GM19452 (cell line): ENCODE measurements around the gene UGCG.
A peak's percentile ranks its signal among the peaks of the same experiment; 100 is the strongest.
"Not testable (repeated sequence)": the region's sequence is repeated elsewhere in the genome, so short reads cannot be mapped to it uniquely, and the experiment has no call there.

ENCODE experiments used
- ATAC-seq: cut with Tn5 transposase; IDR thresholded peaks from one replicate; pipeline ENCODE4 v1.9.1; 2021; ENCODE audit not compliant: unreplicated experiment

The UGCG gene

DNA sequence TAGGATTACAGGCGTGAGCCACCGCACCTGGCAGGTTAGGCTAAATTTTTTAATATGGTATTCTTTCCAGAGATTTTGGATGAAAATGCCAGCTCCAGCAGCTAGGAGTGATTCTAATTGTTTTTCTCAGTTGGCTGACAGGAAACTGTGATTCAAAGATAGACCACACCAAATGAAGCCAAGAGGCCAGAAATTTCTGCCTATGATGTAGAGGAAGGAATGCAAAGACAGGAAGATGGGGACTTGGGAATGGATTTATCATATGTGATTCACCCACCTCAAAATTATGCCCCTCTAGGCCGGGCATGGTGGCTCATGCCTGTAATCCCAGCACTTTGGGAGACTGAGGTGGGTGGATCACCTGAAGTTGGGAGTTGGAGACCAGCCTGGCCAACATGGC, 53.3 kb downstream of the UGCG start:
- no peak for ATAC-seq

DNA sequence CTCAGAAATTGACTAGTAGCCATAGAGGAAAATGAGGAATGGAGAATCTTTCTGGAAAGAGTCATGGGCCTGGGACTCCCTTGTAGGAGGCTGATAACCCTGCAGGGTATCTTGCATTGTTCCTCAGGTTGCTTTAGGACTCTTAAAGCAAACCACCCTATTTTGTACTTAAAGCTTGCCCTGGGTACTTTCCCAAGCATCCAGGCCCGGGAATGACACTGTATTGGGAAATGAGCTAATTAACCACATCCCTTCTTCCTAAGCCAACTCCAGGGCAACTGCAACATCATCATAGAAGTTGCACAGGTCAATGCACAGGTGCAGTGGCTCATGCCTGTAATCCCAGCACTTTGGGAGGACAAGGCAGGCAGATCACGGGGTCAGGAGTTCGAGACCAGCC, 55.9 kb downstream of the UGCG start:
- ATAC-seq, result no peak

DNA sequence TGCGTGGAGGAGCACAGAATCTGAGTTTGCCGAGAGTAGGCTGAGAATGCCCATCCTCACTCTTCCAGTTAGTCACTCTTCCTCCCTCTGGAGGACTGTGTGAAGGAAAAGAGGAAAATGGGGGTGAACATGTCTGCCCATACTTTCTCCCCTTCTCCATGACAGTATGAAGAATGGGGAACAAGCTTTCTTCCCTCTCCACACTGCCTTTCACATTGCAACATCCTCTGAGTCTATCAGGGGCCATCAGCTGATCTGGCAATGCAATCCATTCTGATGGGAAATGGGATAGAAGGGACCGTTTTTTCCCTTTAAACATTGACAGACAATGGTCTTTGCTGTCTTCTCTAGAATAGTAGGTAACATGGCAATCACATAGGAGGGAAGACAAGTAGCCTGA, 56.8 kb downstream of the UGCG start:
- no peak for ATAC-seq

DNA sequence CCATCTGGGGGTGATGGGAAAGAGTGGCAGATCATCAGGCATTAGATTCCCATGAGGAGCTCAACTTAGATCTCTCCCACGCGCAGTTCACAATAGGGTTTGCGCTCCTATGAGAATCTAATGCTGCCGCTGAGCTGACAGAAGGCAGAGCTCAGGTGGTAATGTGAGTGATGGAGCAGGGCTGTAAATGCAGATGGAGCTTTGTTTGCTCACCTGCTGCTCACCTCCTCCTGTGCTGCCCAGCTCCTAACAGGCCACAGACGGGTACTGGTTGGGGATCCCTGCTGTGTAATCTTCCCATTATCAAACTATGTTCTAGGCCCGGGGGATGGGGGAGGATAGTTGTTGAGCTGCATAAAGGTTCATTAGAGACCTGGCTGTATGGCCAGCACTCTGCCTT, 58.4 kb downstream of the UGCG start:
- ATAC-seq, result no peak

DNA sequence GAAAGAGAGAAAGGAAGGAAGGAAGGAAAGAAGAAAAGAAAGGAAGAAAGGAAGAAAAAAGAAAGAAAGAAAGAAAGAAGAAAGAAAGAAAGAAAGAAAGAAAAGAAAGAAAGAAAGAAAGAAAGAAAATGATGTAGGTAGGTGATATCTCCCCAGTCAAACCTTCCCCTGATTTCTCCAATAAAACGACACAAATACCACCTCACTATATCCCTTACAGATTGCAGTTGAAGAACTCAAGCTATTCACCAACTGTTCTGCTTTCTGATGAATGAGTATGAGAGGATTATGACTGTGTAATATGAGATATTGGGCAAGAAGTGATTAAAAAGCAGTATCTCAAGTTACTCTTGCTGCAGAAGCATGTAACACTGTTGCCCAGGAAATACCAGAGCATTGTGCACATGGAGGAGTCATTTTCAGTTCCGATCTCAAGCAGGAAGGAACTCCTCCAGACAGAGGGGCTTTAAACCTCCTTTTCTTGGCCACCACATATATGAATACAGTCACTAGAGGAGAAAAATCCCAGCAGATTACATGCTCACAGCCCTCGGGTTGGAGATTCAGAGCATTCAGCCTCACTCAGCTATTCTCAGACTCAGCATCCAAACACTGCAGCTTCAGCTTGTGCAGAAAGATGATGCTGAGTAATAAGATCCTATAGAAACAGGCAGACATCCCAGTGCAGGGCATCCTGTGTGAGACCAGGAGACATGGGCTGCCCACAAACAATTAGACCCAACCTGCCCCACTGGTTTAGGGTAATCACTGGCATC, 61.4 kb downstream of the UGCG start:
- peak; percentile 65 for ATAC-seq

DNA sequence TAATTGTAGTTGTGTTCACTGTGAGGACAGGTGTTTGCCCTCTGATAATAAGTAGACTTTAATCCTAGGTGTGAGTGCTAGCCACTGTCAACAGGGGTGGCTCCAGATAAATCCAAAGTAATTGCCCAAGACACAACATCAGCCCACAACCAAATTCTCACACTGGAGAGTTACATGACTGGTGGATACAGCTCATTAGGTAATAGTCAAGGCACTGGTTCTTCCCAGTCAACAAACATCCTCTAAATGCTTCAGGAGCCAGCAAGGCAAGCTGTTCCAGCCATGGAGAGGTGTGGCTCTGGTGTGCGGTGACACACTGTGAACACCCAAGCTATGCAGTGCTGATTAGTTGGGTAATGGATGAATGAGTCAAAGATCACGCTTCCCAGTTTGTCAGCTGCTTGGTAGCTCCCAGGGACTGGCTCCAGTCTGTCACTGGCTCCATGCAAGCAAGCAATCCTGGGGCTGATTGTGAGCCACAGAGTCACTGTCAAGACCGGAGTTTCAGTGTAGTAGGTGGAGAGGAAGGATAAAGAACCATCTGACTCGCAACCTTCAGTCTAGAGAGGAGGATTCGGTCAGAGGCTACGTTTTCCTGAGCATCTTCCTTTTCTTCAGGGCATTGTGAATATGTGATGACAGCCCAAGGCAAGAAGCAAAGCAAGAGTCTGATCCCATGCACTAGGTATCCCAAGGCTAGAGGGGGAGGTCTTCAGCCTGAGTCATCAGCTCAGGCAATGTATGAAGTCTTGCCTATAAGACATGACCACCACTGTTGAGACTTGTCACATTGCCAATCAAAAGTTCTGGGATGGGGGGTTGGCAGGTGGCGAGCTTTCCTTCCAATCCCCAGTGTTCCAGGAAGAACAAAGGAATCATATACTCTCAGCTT, 63.1 kb downstream of the UGCG start:
- no peak for ATAC-seq

DNA sequence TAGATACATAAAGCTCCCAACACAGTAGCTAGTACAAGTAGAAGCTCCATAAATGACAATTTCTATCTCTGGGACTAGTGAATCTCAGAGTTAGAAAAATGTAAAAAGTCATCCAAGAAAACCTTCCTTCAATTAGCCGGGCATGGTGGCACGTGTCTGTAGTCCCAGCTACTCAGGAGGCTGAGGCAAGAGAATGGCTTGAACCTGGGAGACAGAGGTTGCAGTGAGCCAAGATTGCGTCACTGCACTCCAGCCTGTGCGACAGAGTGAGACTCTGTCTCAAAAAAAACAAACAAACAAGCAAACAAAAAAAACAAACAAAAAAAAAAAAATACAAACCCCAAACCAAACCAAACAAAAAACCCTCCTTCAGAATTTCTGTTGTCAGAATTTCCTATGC, 63.9 kb downstream of the UGCG start:
- not testable (repeated sequence) for ATAC-seq

DNA sequence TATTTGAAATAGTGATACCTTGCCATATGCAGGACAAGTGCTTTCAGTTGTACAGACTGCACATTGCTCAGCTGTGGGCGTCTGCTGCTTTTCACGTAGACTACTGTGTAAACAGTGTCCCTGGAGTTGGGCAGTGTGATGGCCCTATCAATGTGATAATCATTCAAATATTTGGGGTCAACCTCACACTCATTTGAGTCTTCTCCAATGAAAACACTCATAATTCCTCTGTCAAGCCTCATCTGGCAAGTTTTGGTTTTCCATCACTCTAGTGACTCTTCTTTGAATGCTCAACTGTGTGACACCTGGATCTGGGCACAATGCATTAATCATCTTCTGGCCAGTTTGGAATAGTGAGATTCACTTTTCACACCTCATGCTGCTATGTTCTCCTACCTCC, 64.4 kb downstream of the UGCG start:
- no peak for ATAC-seq

DNA sequence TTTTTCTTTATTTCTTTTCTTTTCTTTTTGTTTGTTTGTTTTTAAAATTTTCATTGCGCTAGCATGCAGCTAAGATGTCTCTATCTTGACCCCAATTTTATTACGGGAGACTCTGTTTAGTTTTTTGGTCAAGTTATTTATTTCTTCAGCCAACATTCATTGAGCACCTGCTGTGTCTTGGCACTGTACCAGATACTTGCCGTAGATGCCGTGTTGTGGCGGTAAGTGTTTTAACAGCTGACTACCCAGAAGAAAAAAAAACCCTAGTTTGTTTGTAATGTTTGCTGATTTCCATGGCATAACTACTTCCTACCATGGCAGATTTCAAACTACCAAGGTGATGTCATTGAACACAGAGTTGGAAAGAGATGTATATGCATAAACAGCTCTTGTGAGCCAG, 65.0 kb downstream of the UGCG start:
- ATAC-seq, result no peak

DNA sequence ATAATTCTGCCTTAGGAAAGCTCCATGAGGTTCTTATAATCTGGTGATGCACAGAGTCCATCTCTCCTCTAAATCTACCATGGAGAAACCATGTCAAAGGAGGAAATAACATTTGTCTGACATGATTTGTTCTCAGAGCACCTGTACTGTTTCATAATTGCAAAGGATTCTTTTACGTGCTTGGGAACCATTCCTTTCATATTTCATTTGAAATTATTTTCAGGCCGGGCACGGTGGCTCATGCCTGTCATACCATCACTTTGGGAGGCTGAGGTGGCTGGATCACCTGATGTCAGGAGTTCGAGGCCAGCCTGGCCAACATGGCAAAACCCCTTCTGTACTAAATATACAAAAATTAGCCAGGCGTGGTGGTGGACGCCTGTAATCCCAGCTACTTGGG, 65.4 kb downstream of the UGCG start:
- ATAC-seq, result no peak

DNA sequence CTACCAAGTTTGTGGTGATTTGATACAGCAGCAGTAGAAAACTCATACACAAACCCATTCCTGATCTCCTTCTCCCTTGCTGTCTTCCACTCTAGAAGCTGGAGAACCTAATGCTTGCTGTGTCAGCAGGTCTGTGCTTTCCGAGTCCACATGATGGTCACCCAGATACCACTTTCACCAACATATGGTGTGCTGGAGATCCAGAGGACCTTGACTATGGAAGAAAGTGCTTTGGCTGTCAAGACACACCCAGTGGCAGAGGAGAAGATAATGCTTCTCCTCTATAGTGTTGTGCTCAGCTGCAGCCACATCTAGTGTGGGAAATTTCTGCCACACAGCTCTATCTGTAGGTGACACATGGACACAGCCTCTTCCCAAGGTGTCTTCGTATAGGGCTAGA, 67.4 kb downstream of the UGCG start:
- no peak for ATAC-seq

DNA sequence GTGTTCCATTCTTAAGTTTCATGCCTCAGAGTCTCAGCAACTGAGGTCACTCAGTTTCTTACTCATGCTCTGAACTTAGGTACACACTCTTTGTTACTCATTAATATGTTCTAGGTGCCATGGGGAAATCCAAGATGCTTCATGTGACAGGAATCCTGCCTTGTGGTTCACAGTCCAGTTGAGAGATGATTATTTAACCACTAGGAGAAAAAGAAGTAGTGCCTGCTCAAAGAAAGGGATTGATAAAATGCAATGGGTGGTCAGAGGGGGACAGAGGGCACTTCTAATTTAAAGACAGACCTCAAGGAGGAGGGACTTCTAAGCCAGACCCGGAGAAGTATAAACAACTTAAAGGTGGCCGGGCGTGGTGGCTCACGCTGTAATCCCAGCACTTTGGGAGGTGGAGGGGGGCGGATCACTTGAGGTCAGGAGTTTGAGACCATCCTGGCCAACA, 69.0 kb downstream of the UGCG start:
- peak; percentile 93 for ATAC-seq

DNA sequence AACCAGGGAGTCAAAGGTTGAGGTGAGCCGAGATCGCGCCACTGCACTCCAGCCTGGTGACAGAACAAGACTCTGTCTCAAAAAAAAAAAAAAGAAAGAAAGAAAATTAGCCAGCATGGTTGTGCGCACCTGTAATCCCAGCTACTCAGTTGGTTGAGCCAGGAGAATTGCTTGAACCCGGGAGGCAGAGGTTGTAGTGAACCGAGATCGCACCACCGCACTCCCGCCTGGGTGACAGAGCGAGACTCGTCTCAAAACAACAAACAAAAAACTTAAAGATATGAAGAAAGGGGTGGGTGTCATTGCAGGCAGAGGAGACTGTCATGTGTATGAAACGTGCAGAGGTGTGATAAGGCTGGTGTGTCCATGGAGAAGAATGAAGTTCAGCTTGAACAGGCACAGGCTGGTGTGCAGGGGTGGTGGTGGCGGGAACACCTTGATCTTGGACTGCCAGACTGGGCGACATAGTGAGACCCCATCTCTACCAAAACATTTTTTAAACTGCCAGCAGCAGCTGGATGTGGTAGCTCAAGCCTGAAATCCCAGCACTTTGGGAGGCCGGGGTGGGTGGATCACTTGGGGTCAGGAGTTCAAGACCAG, 69.6 kb downstream of the UGCG start:
- ATAC-seq, result no peak

DNA sequence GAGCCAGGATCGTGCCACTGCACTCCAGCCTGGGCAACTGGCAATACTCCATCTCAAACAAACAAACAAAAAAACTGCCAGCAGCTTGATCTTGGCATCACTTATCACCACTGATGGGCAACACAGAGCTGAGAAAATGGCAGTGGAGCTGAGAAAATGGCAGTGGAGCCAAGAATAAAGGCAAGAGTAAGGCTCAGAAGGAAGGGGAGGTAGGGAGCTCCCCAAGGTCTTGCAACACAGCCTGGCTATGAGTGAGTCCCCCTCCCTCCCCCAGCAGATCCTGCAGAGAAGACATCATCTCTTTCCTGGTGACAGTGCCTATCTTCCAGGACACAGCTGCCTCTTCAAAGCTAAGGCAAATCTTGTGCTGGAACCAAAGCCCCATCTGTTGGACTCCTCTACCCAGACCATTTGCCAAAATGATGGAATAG, 70.3 kb downstream of the UGCG start:
- ATAC-seq, result no peak

DNA sequence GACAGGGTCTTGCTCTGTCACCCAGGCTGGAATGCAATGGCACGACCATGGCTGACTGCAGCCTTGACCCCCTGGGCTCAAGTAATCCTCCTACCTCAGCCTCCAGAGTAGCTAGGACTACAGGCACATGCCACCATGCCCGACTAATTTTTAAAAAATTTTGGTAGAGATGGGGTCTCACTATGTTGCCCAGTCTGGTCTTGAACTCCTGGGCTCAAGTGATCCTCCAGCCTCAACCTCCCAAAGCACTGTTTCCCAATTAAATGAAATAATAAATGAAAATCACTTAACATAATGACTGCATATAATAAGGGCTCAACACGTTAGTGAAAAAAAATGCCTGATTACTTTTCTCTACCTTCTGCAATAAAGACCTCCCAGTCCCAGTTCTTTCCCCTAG, 71.0 kb downstream of the UGCG start:
- no peak for ATAC-seq

DNA sequence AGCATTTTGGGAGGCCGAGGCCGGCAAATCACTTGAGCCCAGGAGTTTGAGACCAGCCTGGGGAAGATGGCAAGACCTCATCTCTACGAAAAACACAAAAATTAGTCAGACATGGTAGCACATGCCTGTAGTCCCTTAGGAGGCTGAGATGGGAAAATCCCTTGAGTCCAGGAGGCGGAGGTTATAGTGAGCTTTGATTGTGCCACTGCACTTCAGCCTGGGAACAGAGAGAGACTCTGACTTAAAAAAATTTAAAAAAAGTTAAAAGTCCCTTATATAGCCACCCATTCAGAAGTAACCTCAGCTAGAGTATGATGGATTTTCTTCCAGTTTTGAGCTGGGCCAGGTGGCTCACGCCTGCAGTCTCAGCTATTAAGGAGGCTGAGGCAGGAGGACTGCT, 72.4 kb downstream of the UGCG start:
- no peak for ATAC-seq

DNA sequence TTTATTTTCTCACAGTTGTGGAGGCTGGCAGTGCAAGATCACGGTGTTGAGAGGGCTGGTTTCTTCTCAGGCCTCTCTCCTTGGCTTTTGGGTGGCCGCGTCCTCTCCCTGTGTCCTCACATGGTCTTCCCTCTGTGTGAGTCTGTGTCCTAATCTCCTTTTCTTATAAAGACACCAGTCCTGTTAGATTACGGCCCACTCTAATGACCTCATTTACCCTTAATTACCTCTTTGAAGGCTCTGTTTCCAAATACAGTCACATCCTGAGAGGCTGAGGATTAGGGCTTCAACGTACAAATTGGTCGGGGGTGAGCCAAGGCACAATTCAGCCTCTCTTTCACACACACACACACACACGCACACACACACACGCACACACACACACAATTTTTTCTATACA, 73.0 kb downstream of the UGCG start:
- no peak for ATAC-seq

DNA sequence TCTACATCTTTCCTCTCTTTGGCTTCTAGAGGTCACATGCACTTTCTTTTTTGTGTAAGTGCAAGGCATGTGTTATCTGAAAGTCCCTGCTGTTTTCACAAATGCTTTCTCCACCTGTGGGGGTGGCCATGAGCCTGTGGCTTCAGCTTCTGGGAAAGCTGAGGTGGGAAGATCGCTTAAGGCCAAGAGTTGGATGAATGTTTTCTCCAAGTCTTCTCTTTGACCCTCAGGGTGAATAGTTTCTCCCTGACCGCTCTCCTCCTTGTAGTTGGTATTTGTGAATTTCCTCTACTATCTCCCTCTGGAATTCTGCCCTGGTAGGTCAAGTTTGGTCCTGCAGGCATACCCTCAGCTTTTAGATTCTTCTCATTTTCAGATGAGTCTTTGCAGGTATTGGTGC, 74.2 kb downstream of the UGCG start:
- ATAC-seq, result no peak

DNA sequence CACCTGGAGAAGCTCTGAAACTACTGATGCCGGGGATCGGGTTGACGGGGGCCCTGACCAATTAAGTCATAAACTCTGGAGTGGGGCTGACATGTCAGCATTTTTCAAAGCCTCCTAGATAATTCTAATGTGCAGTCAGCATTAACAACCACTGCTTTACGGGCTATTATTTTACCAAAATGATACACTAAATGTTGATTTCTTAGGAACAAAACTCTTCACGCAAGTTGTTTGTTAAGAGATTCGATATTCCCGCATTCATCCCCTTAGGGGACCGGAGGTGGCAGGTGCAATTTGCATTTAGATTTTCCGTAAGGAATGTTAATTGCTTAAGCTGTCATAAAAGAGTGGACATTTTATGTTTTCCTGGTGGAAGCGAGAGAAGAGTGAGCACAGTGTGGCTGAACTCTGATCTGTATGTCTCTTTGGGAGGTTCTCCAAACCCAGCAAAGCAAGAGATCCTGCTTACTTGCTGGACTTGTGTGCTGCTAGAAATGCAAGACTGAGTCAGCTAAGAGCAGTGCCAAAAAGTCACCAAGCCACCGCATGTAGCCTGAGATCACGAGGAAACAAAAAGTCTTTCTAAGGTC, 77.6 kb downstream of the UGCG start:
- no peak for ATAC-seq

DNA sequence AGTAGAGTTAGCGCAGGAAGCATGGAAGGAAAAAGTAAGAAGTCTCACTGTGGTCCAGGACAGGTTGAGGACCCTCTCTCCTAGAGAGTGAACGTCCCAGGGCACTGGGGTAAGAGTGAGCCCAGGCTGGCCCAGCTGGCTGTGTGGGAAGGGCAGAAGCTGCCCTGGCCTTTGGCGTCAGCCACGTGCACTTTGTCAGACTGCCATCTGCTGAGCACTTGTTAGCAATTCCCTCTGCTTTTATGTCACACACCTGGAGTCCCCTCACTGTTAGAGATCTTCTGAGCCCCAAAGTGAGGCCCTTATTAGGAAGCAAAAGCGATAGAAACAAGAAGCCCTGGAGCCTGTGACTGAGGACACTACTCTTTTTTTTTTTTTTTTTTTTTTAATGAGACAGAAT, 79.1 kb downstream of the UGCG start:
- ATAC-seq, result no peak

DNA sequence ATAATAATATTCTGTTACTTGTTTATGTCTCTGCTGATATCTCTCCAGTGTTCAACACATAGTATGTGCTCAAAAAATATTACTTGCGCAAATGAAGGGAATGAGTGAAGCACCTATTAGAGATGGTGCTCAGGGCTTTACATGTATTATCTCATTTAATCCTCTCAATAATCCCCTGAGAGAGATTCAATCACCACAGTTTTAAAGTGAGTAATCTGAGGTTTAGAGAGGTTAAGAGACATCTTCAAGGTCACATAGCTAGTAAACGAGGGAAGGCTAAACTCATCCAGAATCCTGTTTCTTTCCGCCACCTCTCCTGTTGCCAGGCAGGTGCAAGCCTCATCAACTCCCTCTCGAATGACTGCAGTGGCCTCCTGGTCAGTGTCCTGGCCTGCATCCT, 82.0 kb downstream of the UGCG start:
- ATAC-seq, result no peak
